Measurements from ENCODE around the gene PPEF1.

PPEF1 gene, protein sequence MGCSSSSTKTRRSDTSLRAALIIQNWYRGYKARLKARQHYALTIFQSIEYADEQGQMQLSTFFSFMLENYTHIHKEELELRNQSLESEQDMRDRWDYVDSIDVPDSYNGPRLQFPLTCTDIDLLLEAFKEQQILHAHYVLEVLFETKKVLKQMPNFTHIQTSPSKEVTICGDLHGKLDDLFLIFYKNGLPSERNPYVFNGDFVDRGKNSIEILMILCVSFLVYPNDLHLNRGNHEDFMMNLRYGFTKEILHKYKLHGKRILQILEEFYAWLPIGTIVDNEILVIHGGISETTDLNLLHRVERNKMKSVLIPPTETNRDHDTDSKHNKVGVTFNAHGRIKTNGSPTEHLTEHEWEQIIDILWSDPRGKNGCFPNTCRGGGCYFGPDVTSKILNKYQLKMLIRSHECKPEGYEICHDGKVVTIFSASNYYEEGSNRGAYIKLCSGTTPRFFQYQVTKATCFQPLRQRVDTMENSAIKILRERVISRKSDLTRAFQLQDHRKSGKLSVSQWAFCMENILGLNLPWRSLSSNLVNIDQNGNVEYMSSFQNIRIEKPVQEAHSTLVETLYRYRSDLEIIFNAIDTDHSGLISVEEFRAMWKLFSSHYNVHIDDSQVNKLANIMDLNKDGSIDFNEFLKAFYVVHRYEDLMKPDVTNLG

GRCh38 chrX:18707426-18708049, at the start of gene PPEF1:
Gene PPEF1, plus strand, starts transcription at chrX:18707645. Its CDS starts 136 bp downstream, at chrX:18707781.
- no peak for DNase-seq

DNA sequence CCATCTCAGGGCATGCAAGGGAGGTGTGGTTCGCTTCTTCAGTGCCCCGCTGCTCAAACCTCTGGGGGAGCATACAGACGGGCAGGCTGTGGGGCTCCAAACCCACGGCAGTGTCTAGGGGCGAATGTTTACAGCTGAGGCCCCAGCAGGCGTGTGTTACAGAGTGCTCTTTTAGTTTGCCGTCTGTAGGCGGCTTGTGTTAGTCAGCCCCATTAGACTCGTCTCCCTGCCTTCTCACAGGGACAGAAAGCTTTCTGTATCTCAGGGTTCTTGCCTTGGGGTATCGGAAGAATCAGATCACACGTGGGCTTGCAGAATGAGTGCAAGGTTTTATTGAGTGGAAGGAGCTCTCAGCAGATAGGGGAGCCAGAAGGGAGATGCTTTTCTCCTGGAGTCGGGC, 46.2 kb upstream of the PPEF1 start:
- no peak for DNase-seq

- no peak for DNase-seq
These were observed 42.5 kb upstream of the PPEF1 start for GRCh38 chrX:18664947-18665346.

DNA sequence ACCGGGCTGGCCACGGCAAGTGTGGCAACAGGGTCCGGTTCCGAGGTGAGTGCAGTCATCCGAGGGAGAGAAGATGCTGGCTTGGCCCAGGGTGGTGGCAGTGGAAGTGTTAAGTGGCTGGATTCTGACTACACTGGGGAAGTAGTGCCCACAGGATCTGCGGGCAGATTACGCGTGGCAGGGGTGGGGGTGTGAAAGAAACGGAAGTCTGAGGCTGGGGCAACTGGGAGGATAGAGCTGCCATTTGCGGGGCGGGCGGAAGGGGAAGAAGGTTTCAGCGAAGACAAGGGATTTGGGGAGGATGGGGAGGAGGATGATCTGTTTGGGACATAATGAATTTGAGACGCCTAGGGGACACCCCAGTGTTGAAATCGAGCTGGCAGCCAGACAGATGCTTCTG, 40.8 kb upstream of the PPEF1 start:
- DNase-seq = no peak

GRCh38 chrX:18668071-18668835, 39.2 kb upstream of the PPEF1 start:
- DNase-seq = no peak

DNA sequence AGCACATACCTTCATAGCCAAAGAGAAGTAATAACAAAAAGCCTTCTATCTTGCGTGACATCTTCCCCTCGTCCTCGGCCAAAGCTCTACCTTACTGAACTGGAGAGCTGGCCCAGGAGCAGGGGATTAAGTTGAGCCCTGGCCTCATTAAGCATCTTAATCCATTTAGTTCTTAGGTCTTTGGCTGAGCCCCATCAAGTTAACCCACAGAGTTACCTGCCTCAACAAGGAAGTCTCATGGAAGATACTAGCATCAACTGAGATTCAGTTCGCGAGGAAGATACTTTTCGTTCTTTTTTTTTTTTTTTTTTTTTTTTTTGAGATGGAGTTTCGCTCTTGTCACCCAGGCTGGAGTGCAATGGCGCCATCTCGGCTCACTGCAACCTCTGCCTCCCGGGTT, 35.4 kb upstream of the PPEF1 start, which contains the start of gene RS1:
TSS of gene RS1 (minus strand) at position 101 of the 400 bp plus-strand sequence. CDS start at position 61, 40 bp downstream.
- no peak for DNase-seq

GRCh38 chrX:18674417-18674787, 33.0 kb upstream of the PPEF1 start:
- no peak for DNase-seq

DNA sequence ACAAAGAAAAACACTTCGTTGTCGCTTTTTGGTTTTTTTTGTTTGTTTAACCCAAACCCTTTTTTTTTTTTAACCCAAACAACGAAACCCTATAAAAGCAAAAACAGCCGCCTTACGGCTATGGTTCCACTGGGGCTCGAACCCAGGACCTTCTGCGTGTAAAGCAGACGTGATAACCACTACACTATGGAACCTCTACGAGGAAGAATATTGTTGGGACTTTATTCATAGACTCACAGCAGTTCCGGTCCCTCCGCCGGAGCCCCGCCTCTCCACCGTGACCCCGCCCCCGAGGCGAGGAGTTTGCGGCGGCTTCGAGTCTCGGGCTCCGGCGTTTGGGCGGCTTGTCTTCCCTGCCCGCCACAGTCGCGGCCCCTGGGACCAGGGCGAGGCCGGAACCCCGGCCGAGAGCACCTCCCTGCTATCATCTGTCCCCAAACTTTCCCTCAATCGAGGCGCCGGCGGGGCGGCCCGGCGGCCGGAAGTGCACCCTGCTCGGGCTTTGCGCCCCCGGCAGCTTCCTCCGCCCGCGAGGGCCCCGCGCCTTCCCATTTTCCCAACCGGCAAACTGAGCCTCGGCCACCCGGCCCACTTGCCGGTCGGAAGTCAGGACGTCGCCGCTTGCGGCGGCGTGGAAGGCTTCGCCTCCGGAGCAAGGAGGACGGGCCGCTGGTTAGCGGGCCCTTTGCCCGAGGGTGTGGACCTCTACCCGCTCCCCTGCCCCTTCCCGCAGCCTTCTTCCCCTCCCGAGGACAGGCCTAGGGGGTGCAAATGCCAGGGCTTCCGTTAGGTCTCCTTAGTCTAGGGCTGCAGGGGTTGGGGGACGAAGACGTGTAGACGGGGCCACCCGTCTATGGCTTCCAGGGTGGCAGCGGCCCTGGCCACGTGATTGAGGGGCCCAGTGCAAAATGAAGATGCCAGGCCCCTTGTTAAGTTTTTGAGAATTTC, 32.4 kb upstream of the PPEF1 start:
- DNase-seq = peak; percentile 34

DNA sequence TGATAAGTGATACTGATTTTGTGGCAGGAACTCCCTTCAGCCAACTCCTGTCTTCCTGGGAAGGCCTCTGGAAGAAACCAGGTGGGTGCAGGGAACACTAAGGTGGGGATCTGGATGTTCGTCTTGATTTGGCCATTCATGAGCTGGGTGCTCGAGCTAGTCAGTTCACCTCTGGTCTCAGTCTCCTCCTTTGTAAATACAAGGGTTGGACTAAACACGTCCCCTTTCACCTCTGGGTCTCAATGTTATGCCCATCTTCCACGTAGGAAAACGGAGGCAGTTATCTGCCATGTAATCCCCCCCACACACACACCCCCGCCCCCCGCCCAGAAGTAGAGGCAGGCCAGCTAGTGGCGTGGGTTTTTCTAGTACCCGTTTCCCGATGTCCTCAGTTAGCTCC, 31.4 kb upstream of the PPEF1 start:
- no peak for DNase-seq

GRCh38 chrX:18676470-18676869, 31.0 kb upstream of the PPEF1 start:
- no peak for DNase-seq

GRCh38 chrX:18677161-18677869, 30.1 kb upstream of the PPEF1 start:
- no peak for DNase-seq

GRCh38 chrX:18681996-18682395, 25.4 kb upstream of the PPEF1 start:
- DNase-seq = no peak

DNA sequence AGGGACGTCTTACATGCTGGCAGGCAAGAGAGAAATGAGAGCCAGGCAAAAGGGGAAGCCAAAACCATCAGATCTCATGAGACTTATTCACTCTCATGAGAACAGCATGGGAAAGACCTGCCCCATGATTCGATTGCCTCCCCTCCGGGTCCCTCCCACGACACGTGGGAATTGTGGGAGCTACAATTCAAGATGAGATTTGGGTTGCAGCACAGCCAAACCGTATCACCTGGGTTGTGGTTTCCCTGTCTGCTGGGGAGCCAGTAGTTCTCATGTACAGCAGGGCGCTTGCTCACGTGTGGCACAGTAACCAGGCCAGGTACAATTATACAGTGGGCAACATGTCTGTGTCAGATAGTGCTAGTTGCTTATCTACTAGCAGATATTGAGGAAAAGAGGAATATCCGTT, 24.5 kb upstream of the PPEF1 start:
- DNase-seq = no peak

- no peak for DNase-seq
These were observed 19.5 kb upstream of the PPEF1 start for GRCh38 chrX:18687856-18688495.

- DNase-seq = no peak
These were observed 16.0 kb upstream of the PPEF1 start for GRCh38 chrX:18691431-18691830.

DNA sequence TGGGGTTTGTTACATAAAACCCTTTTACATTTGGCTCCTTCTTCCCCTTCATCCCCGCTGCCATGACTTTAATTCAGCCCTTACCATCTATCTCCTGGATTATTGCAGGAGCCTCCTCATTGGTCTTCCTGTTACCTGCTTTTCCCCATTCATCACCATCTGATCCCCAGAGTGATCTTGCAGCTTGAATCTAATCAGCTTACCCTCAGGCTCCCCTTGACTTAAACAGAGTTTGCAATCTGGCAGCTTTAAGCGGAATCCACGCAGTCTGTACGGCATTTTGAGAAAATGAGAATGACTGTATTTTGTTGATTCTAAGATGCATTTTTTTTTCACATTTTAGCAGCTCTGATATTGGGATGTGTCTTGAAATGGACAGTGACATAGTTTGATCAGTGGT, 14.9 kb upstream of the PPEF1 start:
- DNase-seq = no peak

DNA sequence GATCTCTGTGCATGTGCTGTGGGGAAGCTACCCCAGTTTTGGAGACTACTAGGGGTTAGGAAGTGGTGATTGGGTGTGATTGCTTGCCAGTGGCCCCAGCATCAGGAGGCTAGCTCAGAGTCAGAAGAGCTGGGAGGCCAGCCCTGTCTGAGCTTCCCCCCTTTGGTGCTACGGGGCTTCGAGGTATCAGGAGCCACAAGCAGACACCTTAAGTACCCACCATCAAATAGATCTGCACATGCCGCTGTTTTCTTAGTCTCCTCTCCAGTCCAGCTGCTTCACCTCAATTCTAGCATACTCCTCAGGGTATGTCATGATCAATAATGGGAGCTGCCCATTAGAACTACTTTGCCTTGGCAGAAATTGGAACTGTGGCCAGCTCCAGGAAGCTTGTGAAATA, 10.8 kb upstream of the PPEF1 start:
- DNase-seq = no peak

DNA sequence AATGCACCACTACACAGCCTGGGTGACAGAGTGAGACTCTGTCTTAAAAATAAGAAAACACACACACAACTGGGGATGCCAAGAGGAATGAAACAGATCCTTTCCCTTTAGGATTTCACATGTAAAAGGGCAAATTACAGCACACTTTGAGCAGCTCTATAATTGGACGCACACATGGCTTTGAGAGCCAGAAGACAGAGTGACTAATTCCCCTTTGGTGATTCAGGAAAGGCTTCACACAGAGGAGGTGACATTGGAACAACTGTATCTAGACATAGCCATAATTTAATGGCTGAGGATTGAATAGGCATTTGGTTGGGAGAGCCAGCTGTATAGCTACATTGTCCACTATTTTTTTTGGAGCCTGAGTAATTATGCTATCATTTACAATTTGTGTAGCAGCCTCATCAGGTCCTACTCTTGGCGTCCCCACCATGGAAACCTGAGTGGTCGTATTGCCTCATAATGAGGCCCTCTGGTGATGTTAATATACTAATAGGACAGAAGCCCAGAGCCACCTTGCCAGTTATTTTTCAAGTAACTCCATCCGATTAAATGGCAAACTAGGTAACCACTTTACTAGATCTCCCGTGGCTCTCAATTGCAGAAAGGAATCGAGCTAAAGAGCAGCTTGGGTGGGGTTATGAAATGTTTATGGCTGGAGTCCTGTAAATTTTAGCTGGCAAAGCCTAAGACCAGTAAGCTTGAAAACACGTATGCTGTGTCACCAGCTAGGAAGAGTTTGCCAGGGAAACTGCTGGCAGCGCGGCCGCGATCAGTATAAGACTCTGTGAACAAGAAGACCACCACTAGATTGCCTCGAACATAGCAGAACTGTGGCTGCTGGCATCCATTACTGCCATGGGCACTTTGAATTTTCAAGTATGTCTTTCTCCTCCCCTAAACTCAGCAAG, 8.5 kb upstream of the PPEF1 start:
- no peak for DNase-seq

- DNase-seq = no peak
These were observed 5.7 kb upstream of the PPEF1 start for GRCh38 chrX:18701621-18702361.

All from DMS153 (cell line).